ENCODE measurements around the gene STAB2.

DNA sequence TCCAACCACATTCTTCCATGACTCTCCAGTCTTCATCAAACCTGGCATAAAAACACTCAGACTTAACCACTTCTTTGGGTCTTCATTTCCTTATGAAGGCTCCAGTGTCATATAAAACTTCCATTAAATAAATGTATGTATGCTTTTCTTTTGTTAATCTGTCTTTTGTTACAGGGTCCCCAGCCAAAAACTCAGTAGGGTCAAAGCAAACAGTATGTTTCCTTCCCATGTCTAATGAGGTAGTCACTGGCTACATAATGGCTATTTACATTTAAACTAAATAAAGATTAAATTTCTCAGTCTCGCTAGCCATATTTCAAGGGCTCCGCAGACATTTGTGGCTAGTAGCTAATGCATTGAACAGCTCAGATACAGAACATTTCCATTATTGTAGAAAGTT, 40.1 kb upstream of the STAB2 start:
- TF ChIP-seq CTCF (IDR thresholded peaks at IDR 0.05) (no peak), EP300 (IDR thresholded peaks at IDR 0.05) (no peak), POLR2A (IDR thresholded peaks at IDR 0.05) (no peak)
